Measurements from ENCODE around the gene CXorf58.

GRCh38 chrX:23871905-23872546, 35.8 kb upstream of the CXorf58 start:
- TF ChIP-seq CTCF (IDR thresholded peaks at IDR 0.05; ENCODE audit: low read depth, low read length) (no peak), EZH2phosphoT487 (IDR thresholded peaks at IDR 0.05; ENCODE audit: low read depth) (no peak)

Data from OCI-LY3 (cell line).